Calu3 (cell line): ENCODE measurements around the gene SH3BP4. TPM values are rescaled to one million over a fixed set of nuclear protein-coding genes. Genes with fewer than 3 reads are reported as not detected.
A peak's percentile ranks its signal among the peaks of the same experiment; 100 is the strongest.

Experiments used
- BruUV-seq: library from RNA; stranded (reverse); fragments of 400-500 nt; replicated peaks from 2 replicates; lab custom pipeline; 2021; lab: Mats Ljungman, UMichigan
- CTCF ChIA-PET: fragments of 300-600 bp; sonication (Branson Sonifier 250); formaldehyde crosslinking; loops from one replicate; lab custom pipeline; 2022; ENCODE audit warnings: antibody characterized with exemption; lab: Charles Lee
- DNase-seq: peaks from one replicate; pipeline ENCODE4 v3.0.0; 2022
- H3K27ac Mint-ChIP-seq: one replicate; pipeline ENCODE4 v1.8.0; 2022; ENCODE audit warnings: mixed read lengths; ENCODE audit not compliant: unreplicated experiment
- H3K27me3 Mint-ChIP-seq: one replicate; pipeline ENCODE4 v1.8.0; 2022; ENCODE audit warnings: mixed read lengths; ENCODE audit not compliant: unreplicated experiment
- H3K36me3 Mint-ChIP-seq: one replicate; pipeline ENCODE4 v1.8.0; 2022; ENCODE audit warnings: mild to moderate bottlenecking, moderate library complexity, mixed read lengths; ENCODE audit not compliant: insufficient read depth, unreplicated experiment
- H3K4me1 Mint-ChIP-seq: one replicate; pipeline ENCODE4 v1.8.0; 2022; ENCODE audit warnings: mild to moderate bottlenecking, low read depth, mixed read lengths; ENCODE audit not compliant: unreplicated experiment
- H3K4me3 Mint-ChIP-seq: one replicate; pipeline ENCODE4 v1.8.0; 2022; ENCODE audit warnings: mild to moderate bottlenecking, low read depth, moderate library complexity, mixed read lengths; ENCODE audit not compliant: unreplicated experiment
- H3K9me3 Mint-ChIP-seq: one replicate; pipeline ENCODE4 v1.8.0; 2022; ENCODE audit warnings: low read depth, mixed read lengths; ENCODE audit not compliant: unreplicated experiment
- CTCF ChIP-seq: fragments of 200-600 bp; IDR thresholded peaks from one replicate; pipeline ENCODE4 v1.8.0; 2022; ENCODE audit warnings: antibody characterized with exemption; ENCODE audit not compliant: unreplicated experiment
- intact Hi-C: fragments of 100-400 bp; cut with micrococcal nuclease; formaldehyde crosslinking; loops from one replicate; pipeline ENCODE4 v1.10.0; 2022; ENCODE audit not compliant: unreplicated experiment
- total RNA-seq: library from RNA; stranded (reverse); gene quantifications from 2 replicates; pipeline ENCODE4 v1.2.3, GENCODE V29; 2022

Gene SH3BP4
- total RNA-seq, 1 experiment from 2014 or later: 36.9 TPM

GRCh38 chr2:234990300-234990699 is 38.5 kb downstream of the SH3BP4 start:
- Mint-ChIP-seq H3K4me1 (peaks cover 54% of the 10 kb centered on the region), H3K9me3 (no peaks in the 10 kb centered on the region), H3K27me3 (no peaks in the 10 kb centered on the region), H3K36me3 (peaks cover 17% of the 10 kb centered on the region), H3K4me3 (no peak overlapping the region), H3K27ac (peak overlapping the region; percentile 93)
- no peak for TF ChIP-seq CTCF
- BruUV-seq: no TSS peak
- CTCF ChIA-PET: interaction anchor here (1.3 kb wide), 1 partner anchor 9 kb away, joined by 3 read pairs; no protein-coding TSS in a partner anchor
- intact Hi-C loops: no loop called here
- no peak for DNase-seq

- Mint-ChIP-seq H3K4me3 (no peak overlapping the region), H3K9me3 (no peaks in the 10 kb centered on the region), H3K27ac (no peak overlapping the region), H3K36me3 (peaks cover 27% of the 10 kb centered on the region), H3K4me1 (peaks cover 64% of the 10 kb centered on the region), H3K27me3 (no peaks in the 10 kb centered on the region)
- no peak for TF ChIP-seq CTCF
- CTCF ChIA-PET: interaction anchor here (1.3 kb wide), 1 partner anchor 10 kb away, joined by 3 read pairs; no protein-coding TSS in a partner anchor
- intact Hi-C loops: no loop called here
- no TSS peak for BruUV-seq
- no peak for DNase-seq
These were observed 39.5 kb downstream of the SH3BP4 start for GRCh38 chr2:234991290-234991689.

GRCh38 chr2:234991793-234992192 is 40.0 kb downstream of the SH3BP4 start:
- no TSS peak for BruUV-seq
- intact Hi-C loops: no loop called here
- peaks cover 67% of the 10 kb centered on the region for H3K4me1 Mint-ChIP-seq
- H3K27ac Mint-ChIP-seq: no peak overlapping the region
- no peak for DNase-seq
- H3K4me3 Mint-ChIP-seq: no peak overlapping the region
- CTCF ChIA-PET: interaction anchor here (1.3 kb wide), 1 partner anchor 11 kb away, joined by 3 read pairs; no protein-coding TSS in a partner anchor
- H3K9me3 Mint-ChIP-seq: no peaks in the 10 kb centered on the region
- H3K27me3 Mint-ChIP-seq: no peaks in the 10 kb centered on the region
- TF ChIP-seq CTCF: no peak
- H3K36me3 Mint-ChIP-seq: peaks cover 29% of the 10 kb centered on the region

DNA sequence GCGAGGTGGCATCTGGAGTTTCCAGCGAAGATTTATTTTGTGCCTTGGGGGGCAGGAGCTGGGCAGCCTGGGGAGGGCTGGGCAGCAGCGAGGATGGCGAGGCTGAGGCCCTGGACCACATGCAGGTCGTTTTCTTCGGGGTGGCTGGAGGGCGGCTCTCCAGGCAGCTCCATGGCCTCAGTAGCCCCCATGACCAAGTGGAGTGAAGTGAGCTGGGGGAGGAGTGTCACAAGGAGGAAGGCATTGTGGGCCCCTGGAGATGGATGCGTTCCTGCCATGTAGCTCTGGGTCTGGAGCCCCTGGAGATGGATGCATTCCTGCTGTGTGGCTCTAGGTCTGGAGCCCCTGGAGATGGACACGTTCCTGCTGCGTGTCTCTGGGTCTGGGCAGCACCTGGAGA is 40.4 kb downstream of the SH3BP4 start:
- intact Hi-C loops: no loop called here
- no TSS peak for BruUV-seq
- no peaks in the 10 kb centered on the region for H3K27me3 Mint-ChIP-seq
- H3K4me3 Mint-ChIP-seq: no peak overlapping the region
- CTCF ChIA-PET: interaction anchor here (0.5 kb wide), 1 partner anchor 265 kb away, joined by 4 read pairs; no protein-coding TSS in a partner anchor
- H3K9me3 Mint-ChIP-seq: no peaks in the 10 kb centered on the region
- no peak for TF ChIP-seq CTCF
- H3K4me1 Mint-ChIP-seq: peaks cover 65% of the 10 kb centered on the region
- no peak for DNase-seq
- peaks cover 29% of the 10 kb centered on the region for H3K36me3 Mint-ChIP-seq
- H3K27ac Mint-ChIP-seq: no peak overlapping the region
